22Rv1 (cell line): ENCODE data around the gene DOCK9.

ENCODE experiments used
- H3K27ac ChIP-seq: fragments of 450-650 bp; 2 replicates; pipeline ENCODE4 v1.5.1; 2017
- ZFX ChIP-seq: fragments of 450-650 bp; IDR thresholded peaks from 2 replicates; pipeline ENCODE4 v1.6.1; 2017; ENCODE audit warnings: antibody characterized with exemption, borderline replicate concordance
- TF ChIP-seq, protein P1 (sequence below): fragments of 450-650 bp; IDR thresholded peaks from 2 replicates; pipeline ENCODE4 v1.5.1; 2017; ENCODE audit warnings: mild to moderate bottlenecking

The DOCK9 gene

GRCh38 chr13:98746968-98747367 is 230.9 kb downstream of the DOCK9 start:
- no peak for TF ChIP-seq ZFX
- TF ChIP-seq, protein P1, sequence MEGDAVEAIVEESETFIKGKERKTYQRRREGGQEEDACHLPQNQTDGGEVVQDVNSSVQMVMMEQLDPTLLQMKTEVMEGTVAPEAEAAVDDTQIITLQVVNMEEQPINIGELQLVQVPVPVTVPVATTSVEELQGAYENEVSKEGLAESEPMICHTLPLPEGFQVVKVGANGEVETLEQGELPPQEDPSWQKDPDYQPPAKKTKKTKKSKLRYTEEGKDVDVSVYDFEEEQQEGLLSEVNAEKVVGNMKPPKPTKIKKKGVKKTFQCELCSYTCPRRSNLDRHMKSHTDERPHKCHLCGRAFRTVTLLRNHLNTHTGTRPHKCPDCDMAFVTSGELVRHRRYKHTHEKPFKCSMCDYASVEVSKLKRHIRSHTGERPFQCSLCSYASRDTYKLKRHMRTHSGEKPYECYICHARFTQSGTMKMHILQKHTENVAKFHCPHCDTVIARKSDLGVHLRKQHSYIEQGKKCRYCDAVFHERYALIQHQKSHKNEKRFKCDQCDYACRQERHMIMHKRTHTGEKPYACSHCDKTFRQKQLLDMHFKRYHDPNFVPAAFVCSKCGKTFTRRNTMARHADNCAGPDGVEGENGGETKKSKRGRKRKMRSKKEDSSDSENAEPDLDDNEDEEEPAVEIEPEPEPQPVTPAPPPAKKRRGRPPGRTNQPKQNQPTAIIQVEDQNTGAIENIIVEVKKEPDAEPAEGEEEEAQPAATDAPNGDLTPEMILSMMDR = no peak
- no peak overlapping the region for H3K27ac ChIP-seq
